Measurements from ENCODE around the gene ADD1. TPM values are rescaled to one million over a fixed set of nuclear protein-coding genes. Genes with fewer than 3 reads are reported as not detected.

ADD1 gene
- total and polyA plus RNA-seq, 2 of the 13 experiments (the other 11 are each of a cell fraction or from before 2014, with no cell fraction given): 73.9 to 122 TPM

DNA sequence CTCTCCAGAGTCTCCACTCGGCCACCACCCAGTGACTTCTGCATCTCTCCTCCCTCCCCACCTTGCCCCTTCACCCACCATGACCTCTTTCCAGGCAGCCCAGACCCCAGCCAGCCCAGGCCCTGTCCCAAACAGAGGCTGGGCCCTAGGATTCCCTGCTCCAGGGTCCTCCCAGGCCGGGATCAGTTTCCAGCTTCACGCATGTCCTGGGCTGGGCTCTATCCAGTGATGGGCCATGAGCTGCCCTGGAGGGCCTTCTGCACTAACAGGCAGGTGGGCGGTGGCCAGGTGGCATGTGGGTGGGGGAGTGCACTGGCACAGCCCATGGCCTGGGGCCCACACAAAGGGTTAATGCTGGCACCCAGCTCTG lies 20.4 kb upstream of the ADD1 start:
- H3K27me3 ChIP-seq (ENCODE audit: control insufficient read depth in 1 of 2, insufficient read depth in 2 of 2, low read length in 2 of 2): no peaks in the 10 kb centered on the region
- no peak overlapping the region for H2AFZ ChIP-seq (ENCODE audit: low read length)
- ATAC-seq: no peak
- DNase-seq (ENCODE audit: low spot score): no peak
- H3K79me2 ChIP-seq (ENCODE audit: insufficient read depth, low read length): no peaks in the 10 kb centered on the region
- FAIRE-seq: no peak
- no peak overlapping the region for H3K4me2 ChIP-seq (ENCODE audit: low read depth, low read length)
- no peak overlapping the region for H3K9ac ChIP-seq (ENCODE audit: insufficient read depth, low read depth, low read length)
- POLR2A ChIA-PET: no interaction called here
- H3K36me3 ChIP-seq (replicated peaks in 1 of 2; ENCODE audit: control insufficient read depth in 1 of 2, insufficient read depth in 2 of 2, low read length in 2 of 2): peaks cover 19 to 59% of the 10 kb centered on the region in 2 experiments; a peak in 4 of 5 replicates
- CTCF ChIA-PET (ENCODE audit: low intra/inter-chr PET ratio, low total read pairs): no interaction called here
- no peak overlapping the region for H3K4me3 ChIP-seq (replicated peaks in 1 of 3; ENCODE audit: insufficient read depth in 1 of 3, low read depth in 2 of 3, low read length in 3 of 3)
- in situ Hi-C loops (cut with HindIII; ENCODE audit: extremely low pct_ligation_motif_present, low pct_unique_long_range_greater_than_20kb): no loop called here
- 100% methylated on average over 1 of the region's 4 CpGs for WGBS (ENCODE audit: low lambda C conversion rate)
- TF ChIP-seq SIX4 (CRISPR knock-in tag; IDR thresholded peaks at IDR 0.05): no peak
- no peak for TF ChIP-seq CBFB (CRISPR knock-in tag; IDR thresholded peaks at IDR 0.05)
- no peak for TF ChIP-seq ELF3 (CRISPR knock-in tag; IDR thresholded peaks at IDR 0.05)
- no peak for TF ChIP-seq CREM (IDR thresholded peaks at IDR 0.05)
- no peak for TF ChIP-seq CREM (CRISPR knock-in tag; IDR thresholded peaks at IDR 0.05)
- TF ChIP-seq, protein P1, sequence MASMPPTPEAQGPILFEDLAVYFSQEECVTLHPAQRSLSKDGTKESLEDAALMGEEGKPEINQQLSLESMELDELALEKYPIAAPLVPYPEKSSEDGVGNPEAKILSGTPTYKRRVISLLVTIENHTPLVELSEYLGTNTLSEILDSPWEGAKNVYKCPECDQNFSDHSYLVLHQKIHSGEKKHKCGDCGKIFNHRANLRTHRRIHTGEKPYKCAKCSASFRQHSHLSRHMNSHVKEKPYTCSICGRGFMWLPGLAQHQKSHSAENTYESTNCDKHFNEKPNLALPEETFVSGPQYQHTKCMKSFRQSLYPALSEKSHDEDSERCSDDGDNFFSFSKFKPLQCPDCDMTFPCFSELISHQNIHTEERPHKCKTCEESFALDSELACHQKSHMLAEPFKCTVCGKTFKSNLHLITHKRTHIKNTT (CRISPR knock-in tag; IDR thresholded peaks at IDR 0.05): no peak
- TF ChIP-seq, protein P2, sequence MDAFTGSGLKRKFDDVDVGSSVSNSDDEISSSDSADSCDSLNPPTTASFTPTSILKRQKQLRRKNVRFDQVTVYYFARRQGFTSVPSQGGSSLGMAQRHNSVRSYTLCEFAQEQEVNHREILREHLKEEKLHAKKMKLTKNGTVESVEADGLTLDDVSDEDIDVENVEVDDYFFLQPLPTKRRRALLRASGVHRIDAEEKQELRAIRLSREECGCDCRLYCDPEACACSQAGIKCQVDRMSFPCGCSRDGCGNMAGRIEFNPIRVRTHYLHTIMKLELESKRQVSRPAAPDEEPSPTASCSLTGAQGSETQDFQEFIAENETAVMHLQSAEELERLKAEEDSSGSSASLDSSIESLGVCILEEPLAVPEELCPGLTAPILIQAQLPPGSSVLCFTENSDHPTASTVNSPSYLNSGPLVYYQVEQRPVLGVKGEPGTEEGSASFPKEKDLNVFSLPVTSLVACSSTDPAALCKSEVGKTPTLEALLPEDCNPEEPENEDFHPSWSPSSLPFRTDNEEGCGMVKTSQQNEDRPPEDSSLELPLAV (CRISPR knock-in tag; conservative IDR thresholded peaks at IDR 0.05; ENCODE audit: low read depth): no peak
- no peak for TF ChIP-seq ZNF530 (CRISPR knock-in tag; IDR thresholded peaks at IDR 0.05; ENCODE audit: low read depth)
- TF ChIP-seq EP300 (IDR thresholded peaks at IDR 0.05; ENCODE audit: low read depth in 2 of 2, low read length in 2 of 2): no peak
- TF ChIP-seq EP300 (CRISPR knock-in tag; IDR thresholded peaks at IDR 0.05; ENCODE audit: borderline replicate concordance): no peak
- no peak for TF ChIP-seq ZNF20 (CRISPR knock-in tag; IDR thresholded peaks at IDR 0.05)
- intact Hi-C loops (cut with micrococcal nuclease; ENCODE audit: unreplicated experiment): no loop called here
- H3K9me3 ChIP-seq (ENCODE audit: low read length): no peaks in the 10 kb centered on the region
- H3K27ac ChIP-seq (ENCODE audit: extremely low read length, insufficient read depth, low read length): no peak overlapping the region
- H4K20me1 ChIP-seq (ENCODE audit: insufficient read depth, low read length): peaks cover 3% of the 10 kb centered on the region; the same call in 1 of the 2 replicates
- no TSS peak for BruUV-seq (replicated peaks)
- no peaks in the 10 kb centered on the region for H3K4me1 ChIP-seq (ENCODE audit: insufficient read depth, low read length)
